CD1c-positive myeloid dendritic cell (primary cell): ENCODE data around the gene AMIGO2.
"Not testable (repeated sequence)": the region's sequence is repeated elsewhere in the genome, so short reads cannot be mapped to it uniquely, and the experiment has no call there.

ENCODE experiments used
- DNase-seq: peaks from one replicate; pipeline ENCODE4 v3.0.0-alpha.2; 2016; ENCODE audit errors: extremely low spot score

AMIGO2 gene

DNA sequence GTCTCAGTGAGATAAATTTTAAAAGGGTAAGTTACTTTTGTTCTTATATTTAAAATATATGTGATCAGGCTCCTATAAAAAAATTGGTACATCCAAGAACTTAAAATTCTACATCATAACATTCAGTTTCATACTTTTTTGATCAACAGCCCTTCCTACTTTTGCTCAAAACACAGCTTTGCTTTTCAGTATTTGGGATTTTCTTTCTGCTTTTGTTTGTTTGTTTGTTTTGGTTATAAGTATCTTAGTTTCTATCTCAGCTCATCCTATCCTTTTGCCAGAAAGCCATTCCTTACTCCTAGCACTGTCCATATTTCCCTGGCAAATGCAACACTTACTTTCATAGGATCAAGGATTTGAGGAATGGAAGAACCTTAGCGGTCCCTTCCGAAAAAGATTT, 5.0 kb downstream of the AMIGO2 start:
- DNase-seq, result no peak

DNA sequence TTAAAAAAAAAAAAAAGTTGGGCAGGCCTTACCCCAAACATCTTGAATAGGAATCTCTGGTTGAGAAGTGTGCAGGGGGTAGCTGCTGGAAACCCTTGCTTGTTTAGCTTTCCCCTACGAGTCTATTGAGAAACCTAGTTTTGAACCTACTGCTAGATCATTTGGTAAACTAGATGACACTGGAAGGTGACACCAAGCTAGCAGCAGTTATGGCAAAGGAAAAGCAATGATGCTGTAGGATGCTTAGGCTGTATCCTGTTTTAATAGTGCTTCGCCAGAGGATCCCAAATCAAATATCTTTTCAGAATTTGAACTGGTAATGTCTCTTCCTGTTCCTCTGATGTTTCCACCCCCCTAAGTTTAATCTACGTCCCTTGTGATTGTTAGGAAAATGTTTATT, 5.8 kb downstream of the AMIGO2 start:
- DNase-seq, result no peak

DNA sequence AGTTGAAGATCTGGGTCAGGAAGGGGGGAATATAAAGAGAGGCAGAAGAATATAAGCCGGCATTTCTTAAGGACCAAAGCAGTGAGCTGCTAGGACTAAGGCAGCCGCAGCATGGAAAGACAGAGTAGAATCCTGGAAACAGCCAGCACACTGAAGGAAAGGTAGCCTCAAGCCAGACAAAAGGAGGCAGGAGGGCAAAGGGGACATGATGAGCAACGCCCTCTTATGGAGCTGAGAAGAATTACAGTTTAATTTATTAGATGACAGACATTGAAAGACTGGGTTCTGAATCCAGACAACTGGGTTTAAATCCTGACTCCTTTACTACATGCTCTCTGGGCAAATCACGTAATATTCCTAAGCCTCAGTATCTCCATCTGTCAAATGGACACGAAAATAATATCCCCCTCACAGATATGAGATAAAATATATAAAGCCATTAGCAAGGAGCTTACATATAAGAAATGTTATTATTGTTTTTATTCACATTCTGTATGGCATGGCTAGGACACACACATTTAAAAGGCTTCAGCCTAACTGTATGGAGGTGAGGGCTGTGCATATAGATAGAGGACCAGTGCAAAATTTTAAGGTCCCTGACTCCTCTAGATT, 8.4 kb downstream of the AMIGO2 start:
- DNase-seq, result peak; percentile 33

DNA sequence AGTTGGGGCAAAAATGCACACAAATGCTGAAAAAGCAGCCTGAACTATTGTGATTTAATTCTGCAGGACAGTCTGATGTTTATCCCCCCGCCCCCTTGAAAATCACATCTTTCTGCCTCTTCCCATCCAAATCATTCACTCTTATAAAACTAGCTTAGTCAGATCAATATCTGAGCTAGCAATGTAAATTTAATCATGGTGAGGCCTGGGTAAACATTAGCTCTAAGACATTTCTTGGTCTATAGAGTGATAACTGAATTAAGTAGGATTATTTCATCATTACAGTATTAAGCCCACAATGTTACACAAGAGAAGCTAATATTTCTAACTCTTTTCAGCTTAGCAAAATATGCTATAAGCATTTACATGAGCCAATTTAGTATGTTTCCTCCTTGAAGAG, 9.4 kb downstream of the AMIGO2 start:
- DNase-seq, result no peak

DNA sequence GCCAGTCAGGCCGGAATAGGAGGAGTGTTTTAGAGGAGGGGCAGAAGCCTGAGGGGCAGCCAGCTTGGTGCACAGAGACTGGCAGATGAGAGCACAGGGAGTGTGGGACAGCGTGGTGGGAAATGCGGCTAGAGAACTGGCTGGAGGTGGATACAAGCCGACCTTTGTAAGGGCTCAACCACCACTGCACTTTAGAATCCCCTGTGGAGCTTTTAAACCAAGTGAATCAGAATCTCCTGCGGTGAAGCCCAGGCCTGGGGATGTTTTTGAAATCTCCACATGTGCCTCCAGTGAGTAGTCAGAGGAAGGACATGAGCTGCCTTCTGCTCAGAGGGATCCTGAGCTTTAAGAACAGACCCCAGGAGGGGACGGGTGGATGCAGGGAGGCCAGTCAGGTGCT, 11.2 kb downstream of the AMIGO2 start:
- no peak for DNase-seq

DNA sequence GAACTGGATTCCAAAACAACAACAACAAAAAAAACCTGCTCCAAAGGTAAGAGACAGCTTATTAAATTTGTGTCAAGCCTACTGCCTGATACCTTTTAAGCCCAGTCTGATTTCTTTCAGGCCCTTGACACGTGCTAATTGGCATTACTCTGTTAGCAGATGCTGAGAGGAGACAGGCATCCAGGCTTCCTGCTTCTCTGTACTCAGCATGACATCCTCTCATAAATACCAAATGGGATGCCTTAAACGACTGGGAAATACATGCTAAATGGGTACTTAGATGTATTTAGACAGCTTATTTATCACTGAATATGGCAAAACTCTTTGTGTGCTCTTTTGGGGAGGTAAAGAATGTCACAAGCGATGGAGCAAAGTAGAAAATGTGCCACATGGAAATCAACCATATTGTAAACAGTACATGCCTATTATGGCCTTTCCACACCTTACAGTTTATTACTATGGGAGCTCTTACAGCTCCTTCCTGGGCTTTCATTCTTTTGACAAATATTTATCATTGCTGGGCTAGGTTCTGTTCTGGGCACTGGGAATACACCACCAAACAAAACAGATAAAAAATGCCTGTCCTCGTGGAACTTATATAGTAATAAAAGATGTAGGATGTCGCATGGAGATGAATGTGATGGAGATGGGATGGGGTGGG, 11.9 kb downstream of the AMIGO2 start:
- no peak for DNase-seq

DNA sequence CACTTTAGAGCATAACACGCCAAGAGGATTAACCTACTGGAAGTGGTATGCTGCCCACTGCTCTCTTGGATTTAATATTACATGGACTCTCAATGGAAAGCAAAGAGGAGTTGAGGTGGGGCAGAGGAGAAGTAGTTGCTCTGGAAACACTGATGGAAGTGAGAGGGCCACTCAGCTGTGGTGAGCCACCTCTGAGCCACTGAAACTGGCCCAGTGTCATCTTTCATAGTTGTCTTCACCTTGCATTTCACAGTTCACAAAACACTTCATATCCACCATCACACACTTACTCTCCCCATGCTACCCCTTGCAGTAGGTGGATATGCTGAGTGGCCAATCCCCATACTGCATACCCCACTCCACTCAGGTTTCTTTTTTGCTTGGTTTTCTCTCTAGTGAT, 12.6 kb downstream of the AMIGO2 start:
- DNase-seq, result no peak

DNA sequence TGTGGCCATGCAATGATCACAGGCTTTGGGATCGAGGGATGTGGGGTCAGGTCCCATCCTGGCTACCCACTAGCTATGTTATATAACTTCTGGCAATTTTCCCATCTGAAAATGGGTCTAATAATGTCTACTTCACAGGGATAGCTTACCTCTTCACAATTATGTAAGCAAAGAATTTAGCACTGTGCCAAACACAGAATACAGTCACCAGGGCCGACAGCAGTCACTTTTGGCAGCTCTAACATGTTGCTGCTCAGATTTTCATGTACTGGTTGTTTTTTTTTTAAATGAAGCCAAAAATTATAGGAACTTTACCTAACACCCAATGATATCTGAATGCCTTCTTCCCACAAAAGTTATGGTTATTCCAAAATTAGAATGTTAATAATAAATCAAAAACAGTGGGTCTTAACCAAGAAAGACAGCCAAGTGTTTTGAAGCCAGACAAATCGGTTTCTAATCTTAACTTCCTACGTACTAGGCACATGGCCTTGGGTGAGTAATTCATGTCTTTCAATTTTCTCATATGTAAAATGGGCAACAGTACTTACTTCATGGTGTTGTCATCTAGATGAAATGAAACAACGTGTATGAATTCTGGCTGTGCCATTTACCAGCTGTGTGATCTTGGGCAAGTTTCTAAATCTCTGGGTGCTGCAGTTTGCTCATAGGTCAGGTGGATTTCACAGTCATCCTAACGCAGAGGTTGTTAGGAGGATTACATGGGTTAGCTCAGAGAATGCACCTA, 13.3 kb downstream of the AMIGO2 start:
- DNase-seq, result no peak

DNA sequence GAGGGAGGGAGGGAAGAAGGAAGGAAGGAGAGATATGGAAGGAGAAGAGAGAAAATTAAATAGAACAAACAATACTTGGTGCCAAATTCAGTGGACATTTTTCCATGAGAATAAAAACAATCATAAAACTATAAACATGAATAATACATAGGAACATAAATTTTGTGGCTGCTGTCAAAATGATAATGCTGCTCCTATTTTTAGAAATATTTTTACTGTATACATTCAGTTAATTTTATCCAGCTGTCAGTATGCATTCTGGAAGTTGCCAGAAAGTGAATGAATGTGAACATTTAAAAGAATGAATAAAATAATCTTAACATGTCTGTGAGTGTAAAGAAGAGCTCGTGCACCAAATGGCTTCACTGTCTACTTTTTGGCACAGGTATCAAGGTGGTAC, 14.2 kb downstream of the AMIGO2 start:
- no peak for DNase-seq

DNA sequence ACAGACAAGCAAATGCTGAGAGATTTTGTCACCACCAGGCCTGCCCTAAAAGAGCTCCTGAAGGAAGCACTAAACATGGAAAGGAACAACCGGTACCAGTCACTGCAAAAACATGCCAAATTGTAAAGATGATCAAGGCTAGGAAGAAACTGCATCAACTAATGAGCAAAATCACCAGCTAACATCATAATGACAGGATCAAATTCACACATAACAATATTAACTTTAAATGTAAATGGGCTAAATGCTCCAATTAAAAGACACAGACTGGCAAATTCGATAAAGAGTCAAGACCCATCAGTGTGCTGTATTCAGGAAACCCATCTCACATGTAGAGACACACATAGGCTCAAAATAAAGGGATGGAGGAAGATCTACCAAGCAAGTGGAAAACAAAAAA, 21.1 kb downstream of the AMIGO2 start:
- not testable (repeated sequence) for DNase-seq

DNA sequence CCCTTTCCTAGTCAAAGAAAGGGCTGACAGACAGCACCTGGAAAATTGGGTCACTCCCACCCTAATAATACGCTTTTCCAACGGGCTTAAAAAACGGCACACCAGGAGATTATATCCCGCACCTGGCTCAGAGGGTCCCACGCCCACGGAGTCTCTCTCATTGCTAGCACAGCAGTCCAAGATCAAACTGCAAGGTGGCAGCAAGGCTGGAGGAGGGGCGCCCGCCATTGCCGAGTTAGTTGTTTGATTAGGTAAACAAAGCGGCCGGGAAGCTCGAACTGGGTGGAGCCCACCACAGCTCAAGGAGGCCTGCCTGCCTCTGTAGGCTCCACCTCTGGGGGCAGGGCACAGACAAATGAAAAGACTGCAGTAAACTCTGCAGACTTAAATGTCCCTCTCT, 22.8 kb downstream of the AMIGO2 start:
- DNase-seq, result not testable (repeated sequence)

DNA sequence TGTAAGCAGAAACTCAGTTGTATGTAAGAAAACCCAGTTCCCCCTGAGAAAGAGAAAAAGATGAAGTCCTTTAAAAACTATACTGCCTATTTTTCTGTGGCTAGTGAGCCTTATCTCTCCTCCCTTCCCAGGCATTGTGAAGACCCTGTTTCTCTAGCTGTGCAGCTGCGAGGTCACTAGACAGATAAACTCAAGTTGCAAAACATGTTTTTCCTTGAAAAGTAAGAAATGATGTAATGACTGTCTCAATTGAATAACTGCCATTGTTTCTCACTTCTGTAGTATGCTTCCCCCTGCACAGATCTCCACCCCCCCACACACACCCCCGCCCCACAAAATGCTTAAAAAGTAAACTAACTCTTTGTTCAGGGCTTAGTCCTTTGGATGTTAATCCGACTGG, 23.9 kb downstream of the AMIGO2 start:
- DNase-seq, result peak; percentile 8

DNA sequence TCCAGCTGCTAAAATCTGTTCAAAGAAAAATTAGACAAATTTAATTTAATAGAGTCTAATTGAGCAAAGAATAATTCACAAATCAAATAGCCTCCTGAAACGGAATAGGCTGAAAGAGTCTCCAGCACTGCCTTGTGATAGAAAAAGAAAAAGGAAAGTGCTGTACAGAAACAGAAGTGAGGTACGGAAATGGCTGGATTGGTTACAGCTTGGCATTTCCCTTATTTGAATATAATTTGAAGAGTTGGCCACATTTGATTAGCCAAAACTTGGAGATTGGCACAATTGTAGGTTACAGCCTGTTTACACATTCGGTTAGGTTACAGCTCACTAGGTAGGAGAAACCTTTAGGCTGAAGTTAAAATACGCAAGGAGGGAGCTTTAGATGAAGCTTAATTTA, 25.1 kb downstream of the AMIGO2 start:
- DNase-seq, result peak; percentile 29

DNA sequence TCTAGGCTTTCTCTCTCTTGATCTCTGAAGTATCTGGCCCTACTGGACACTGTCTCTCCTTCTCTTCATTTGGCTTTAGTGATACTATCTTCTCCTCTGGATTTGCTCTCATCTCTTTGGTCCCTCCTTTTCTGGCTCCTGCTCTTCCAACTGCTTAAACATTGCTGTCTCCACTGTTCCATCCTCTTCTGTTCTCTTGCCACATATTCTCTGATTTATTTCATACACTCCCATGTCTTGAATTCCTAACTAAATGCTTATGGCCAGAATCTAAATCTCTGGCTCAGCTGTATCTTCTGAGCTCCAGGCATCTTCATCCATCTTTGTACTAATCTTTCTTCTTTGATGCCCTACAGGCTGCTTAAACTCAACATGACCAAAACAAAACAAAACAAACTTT, 25.8 kb downstream of the AMIGO2 start:
- no peak for DNase-seq

DNA sequence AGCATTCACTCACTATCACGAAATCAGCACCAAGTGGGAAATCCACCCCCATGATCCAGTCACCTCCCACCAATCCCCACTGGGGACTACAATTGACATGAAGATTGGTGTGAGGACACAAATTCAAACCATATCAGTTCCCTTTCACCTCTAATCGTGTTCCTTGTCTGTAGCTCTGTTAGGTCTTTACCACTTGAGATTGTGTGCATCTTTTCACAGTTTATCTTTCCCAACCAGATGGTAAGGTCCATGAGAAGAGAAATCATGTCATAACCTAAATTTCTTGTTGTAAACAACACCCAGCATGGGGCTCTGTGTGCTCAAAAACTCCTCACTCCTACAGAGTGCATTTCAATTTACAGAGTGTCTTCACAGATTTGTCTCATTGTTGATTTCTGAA, 27.5 kb downstream of the AMIGO2 start:
- no peak for DNase-seq

DNA sequence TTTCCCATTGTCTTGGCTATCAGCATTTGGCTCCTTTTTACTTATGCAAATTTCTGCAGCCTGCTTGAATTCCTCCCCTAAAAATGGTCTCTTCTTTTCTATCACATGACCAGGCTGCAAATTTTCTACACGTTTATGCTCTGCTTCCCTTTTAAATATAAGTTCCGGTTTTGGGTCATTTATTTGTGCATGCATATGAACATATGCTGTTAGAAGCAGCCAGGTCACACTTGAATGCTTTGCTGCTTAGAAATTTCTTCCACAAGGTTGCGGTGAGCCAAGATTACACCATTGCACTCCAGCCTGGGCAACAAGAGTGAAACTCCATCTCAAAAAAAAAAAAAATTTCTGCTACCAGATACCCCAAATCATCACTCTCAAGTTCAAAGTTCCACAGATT, 28.5 kb downstream of the AMIGO2 start:
- not testable (repeated sequence) for DNase-seq

DNA sequence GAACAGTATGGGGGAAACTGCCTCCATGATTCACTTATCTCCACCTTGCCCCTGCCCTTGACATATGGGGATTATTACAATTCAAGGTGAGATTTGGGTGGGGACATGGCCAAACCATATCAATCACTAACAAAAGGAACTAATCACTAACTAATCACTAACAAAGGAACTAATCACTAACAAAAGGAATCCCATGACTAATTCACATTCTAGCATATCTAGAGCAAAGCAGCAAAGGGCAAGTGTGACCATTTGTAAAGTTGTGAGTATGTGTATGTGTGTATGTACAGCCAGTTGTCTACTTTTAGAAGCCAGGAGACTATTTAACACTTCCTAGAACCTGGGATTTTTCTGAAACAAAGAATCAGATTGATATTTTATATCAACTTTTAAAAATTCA, 31.2 kb downstream of the AMIGO2 start:
- no peak for DNase-seq

DNA sequence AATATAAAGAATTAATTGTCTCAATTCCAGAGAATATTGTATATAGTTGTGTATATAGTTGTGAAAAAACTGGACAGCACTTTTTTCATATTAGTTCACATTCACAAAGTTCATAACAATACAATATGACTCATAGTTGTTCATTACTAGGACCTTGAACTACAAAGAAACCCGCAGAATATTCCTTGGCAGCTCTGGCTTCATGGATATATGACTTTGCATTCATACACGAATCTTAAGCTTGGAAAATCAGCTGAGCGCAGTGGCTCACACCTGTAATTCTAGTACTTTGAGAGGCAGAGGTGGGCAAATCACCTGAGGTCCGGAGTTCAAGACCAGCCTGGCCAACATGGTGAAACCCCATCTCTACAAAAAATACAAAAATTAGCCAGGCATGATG, 38.4 kb downstream of the AMIGO2 start:
- DNase-seq, result no peak

DNA sequence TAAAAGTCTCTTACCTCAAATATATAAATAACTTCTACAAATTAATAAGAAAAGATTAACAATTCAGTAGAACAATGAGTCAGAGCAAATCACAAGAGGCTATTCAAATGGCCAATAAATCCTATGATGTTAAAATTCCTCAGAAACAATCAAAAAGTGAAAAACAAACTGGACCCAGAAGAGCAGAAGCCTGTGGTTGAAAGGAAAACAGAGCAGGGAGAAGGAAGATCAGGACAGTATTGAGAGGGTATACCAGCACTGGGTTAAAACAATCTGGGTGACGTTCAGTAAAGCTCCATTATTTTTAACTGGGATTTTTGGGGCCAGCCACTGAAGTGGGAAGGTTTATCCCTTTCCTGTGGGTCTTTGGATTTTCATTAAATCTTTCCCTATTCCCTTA, 40.0 kb downstream of the AMIGO2 start:
- DNase-seq, result no peak

DNA sequence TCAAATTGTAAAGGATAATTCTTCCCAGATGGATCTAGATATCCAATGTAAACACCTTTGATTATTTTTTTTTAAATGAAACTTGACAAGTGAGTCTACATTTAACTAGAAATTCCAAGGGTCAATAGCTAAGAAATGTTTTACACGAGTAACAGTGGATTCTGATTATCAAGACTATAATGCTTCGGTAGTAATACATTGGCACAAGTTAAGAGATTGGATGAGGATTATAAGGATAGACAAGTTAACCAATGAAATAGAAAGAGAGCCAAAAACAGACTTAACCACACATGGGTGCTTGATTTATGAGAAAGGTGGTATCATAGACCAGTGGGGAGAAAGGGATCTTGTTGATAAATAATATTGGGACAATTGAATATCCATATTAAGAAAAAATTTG, 40.7 kb downstream of the AMIGO2 start:
- DNase-seq, result no peak

DNA sequence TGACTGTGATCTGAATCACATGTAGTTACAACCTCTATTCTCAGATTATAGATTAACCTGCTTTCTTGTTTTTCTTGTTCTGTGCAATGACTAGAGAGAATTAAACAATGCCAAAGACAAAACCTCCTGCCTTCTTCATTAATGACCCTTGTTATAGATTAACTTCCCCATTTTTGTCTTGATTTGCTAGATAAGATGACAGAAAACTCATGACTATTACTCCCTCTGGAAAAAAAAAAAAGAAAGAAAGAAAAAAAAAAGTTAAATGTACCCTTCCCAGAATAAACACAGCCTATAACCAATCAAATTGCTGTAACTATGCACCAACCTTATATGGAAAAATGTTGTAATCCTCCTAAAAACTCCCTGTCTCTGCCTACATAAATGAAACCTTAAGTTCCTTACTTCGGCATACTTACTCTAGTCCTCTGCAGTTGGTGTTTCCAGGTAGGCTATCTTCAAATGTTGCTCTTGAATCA, 41.5 kb downstream of the AMIGO2 start:
- DNase-seq, result peak; percentile 21

DNA sequence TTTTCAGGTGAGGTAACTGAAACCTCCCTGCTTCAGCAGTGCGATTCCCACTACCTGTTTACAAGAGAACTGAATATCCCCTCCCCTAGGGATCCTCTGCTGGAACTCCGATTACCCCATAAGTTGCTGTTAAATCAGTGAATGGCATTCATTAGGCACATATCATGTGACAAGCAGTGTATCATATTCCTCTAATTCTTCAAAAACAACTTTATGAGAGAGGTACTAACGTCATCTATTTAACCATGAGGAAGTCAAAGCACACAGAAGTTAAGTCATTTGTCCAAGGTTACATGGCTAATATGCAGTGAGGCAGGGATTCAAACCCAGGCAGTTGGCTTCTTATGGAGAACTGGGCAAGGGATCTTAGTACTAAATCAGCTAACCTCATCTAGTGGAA, 44.3 kb downstream of the AMIGO2 start:
- no peak for DNase-seq

DNA sequence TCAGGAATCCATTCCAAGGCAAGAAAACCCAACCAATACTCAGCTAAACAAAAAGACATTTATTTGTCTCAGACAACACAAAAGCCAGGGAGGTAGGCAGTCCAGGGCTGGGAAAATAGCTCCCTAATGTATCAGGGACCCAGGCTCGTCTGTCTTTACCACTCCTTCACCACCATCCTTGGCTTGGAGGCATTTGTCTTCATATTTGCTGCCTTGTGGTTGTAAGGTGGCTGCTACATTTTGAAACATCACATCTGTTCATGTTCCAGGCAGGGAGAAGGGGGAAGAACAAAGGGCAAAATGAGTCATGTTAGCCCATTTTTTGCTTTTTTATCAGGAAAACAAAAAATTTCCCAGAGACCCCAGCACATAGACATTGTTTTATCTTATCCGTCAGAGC, 45.1 kb downstream of the AMIGO2 start:
- no peak for DNase-seq
